Measurements from ENCODE around the gene SLC35C1.

SLC35C1 gene

DNA sequence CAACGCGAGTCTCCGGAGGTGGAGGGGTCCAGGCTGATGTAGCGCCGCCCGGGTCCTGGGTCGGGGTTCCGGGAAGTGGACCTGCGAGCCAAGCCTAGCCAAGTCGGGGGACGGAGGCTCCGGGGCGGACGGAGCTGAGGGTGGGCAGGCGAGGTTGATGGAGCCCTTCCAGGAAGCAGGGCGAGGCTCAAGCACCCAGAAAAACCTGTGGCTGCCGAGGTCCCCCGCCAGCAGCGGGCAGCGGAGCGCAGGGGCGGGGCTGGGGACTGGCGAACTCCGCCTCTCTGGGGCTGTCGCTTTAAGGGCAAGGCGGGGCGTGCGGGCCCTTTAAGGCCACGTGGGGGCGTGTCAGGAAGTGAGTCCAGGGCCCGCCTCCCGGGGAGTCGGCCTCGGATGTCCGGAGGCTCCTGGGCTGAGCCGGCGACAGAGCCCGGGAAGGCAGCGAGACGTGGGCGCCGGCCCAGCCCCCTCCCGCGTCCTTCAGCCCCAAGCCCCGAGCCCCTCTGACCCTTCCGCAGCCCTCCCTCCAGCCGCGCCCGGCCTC lies at the start of gene SLC35C1:
SLC35C1 (plus strand) TSS at position 389 of the 544 bp plus-strand sequence. CDS start 653 bp downstream, outside the sequence.
- peak; percentile 96 for DNase-seq

DNA sequence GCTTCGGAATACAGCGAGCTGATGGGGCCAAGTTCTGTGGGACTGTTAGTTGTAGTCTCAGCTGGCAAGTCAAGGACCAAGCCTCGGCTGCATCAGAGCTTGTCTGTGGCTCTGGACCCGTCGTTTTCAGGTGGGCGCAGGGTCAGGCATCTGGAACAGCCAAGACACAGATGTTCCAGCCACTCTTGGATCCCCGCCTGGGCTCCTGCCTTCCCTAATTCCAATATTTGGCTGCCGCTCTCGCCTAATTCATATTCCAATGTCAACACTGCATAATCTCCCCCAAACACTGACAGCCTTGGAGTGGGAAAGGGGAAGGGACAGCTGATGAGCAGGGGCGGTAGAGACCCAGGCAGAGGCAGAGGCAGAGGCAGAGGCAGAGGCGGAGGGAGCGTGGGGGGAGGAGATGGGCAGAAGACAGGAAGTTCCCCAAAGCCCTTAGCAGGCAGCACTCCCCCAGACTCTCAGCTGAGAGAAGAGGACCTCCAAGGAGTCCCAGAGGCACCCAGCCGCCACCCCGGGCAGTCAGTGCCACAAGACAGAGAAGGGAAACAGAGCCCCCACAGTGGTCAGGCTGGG lies 49.6 kb upstream of the SLC35C1 start:
- no peak for DNase-seq

DNA sequence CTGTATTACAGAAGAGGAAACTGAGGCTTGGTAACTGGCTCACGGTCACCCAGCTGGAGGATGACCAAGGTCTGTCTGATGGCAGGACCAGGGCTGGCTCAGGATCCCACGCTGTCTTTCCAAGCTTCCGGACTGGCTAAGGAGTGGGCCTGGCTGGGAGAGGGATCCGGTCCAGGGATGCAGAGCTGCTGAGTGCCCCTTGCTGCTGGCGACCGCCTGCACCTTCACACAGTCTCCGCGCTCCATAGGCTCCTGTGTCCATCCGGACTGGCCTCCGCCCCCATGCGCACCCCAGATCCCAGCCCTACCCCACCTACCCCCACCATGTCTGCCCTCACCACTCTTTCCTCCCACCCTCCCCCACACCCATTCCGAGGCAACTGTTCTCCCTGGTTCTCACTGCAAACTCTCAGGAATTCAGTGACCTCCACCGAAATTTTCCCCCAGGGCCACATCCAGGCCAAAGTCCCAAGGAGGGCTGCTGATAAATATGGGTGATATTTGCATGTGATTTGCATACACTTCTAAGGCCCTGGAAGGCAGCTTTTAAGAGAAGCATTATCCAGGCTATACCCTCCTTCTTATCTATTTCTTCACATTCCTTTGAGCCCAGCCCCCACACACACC lies 48.5 kb upstream of the SLC35C1 start:
- no peak for DNase-seq

DNA sequence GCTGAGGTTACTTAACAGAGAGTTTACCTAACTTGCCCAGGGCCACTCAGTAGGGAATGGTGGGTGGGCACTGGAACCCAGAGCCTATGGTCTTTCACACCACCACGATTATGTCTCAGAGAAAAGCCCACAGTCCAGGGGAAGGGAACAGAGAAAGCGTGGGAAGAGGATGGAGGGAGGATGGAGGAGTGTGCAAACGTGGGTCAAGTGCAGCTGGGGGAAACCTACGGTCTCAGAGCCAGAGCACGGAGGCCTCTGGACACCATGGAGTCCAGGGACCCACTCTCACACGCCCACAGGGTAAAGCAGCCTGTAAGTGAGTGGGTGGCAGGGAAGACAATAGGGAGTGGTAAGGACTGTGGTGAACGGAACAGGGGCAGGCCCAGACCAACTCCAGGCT lies 47.3 kb upstream of the SLC35C1 start:
- no peak for DNase-seq

DNA sequence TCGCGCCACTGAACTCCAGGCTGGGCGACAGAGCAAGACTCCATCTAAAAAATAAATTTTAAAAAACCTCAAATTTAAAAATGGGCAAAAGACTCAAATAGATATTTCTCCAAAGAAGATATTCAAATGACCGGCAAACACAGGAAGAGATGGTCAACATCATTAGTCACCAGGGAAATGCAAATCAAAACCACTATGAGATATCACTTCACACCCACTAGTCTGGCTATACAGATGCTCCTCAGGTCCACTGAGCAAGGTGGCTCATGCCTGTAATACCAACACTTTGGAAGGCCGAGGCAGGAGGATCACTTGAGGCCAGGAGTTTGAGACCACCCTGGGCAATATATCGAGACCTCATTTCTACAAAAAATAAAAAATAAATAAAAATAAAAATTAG lies 43.3 kb upstream of the SLC35C1 start:
- no peak for DNase-seq

DNA sequence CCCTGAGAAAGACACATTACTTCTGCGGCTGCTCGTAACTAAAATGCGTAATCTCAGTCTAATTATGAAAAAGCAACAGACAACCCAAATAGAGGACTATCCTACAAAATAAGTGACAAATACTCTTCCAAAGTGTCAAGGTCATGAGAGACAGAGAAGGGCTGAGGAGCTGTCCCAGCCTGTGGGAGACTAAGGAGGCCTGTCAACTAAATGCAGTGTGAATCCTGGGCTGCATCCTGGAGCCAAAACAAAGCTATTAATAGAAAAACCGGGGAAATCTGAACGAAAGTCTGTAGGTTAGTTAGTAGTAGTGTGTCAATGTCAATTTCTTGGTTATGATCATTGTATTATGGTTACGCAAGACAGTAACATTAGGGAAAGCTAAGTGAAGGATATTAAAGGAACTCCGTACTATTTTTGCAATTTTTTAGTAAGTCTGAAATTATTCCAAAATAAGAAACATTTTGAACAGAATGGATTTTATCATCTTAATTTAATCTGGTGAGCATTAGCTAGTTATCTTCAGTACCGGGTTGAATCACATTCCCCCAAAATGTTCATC lies 39.8 kb upstream of the SLC35C1 start:
- no peak for DNase-seq

DNA sequence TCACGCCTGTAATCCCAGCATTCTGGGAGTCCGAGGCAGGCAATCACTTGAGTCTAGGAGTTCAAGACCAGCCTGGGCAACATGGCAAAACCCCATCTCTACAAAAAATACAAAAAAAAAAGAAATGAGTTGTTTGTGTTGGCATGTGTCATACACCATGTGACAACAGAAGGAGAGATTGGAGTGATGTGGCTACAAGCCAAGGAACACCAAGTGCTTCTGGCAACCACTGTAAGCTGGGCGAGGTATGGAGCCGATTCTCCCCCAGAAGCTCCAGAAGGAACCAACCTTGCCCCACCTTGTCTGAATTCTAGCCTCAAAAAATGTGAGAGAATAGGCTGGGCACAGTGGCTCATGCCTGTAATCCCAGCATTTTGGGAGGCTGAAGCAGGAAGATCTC lies 39.1 kb upstream of the SLC35C1 start:
- no peak for DNase-seq

DNA sequence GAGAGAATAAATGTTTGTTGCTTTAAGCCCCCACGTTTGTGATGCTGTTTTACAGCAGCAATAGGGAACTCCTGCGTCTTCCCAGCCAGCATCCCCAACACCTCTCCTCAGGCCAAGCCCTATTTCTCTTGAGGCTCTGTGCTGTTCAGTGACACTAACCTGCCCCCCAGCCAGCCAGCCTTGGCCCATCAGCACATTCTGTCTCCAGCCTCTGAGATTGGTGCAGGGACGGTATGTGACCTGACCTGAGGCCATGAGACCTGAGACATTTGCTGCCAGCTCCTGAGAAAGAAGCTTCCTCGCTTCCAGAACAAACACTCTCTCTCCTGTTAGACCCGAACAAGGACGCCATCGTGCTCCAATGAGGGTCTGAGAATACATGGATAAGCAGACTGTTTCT lies 38.5 kb upstream of the SLC35C1 start:
- no peak for DNase-seq

DNA sequence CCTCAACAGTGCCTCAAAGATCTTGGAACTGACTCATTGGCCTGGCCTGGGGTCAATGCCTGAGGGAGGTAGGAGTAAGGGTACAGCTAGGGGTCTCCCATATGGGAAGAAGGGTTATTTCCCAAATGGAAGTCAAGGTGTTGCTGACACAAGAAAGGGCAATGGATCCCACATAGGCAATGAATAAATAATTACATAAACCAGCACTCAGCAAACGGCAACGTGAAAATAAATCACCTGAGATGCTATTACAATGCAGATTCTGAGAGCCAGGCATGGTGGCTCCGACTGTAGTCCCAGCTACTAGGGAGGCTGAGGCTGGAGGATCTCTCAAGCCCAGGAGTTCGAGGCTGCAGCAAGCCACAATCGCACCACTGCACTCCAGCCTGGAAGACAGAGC lies 36.5 kb upstream of the SLC35C1 start:
- no peak for DNase-seq

DNA sequence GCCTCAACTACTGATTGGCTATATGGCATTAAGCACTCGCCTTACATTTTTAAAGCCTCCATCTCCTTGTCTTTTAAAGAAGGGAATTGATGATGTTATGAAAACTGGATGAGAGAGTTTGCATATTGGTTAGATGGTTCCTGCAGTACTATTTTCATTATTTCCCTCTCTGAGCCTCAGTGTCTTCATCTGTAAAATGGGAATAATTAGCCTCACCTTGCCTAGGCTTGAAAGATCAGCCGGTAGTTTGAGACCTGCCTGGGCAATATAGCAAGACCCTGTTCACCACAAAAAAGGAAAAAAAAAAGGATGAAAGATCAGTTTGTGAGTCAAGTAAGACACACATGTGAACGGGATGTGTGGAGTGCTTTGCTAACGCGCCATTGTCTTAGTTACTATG lies 35.0 kb upstream of the SLC35C1 start:
- no peak for DNase-seq

DNA sequence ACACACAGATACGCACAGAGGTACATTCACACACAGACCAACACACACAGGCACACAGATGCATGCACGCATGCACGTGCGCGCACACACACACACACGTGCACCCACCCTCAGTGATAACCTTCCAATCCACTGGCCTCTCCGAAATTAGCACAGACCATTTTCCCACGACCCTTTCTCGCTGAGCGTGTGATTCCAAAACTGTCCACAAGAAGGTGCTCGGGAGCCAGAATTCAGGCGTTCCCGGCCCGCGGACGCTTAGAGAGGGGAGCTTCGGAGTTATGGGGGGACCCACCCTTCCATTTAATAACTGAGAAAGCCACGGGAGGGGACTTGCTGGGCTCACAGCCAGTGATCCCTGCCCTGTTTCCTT lies 33.8 kb upstream of the SLC35C1 start:
- peak; percentile 51 for DNase-seq

DNA sequence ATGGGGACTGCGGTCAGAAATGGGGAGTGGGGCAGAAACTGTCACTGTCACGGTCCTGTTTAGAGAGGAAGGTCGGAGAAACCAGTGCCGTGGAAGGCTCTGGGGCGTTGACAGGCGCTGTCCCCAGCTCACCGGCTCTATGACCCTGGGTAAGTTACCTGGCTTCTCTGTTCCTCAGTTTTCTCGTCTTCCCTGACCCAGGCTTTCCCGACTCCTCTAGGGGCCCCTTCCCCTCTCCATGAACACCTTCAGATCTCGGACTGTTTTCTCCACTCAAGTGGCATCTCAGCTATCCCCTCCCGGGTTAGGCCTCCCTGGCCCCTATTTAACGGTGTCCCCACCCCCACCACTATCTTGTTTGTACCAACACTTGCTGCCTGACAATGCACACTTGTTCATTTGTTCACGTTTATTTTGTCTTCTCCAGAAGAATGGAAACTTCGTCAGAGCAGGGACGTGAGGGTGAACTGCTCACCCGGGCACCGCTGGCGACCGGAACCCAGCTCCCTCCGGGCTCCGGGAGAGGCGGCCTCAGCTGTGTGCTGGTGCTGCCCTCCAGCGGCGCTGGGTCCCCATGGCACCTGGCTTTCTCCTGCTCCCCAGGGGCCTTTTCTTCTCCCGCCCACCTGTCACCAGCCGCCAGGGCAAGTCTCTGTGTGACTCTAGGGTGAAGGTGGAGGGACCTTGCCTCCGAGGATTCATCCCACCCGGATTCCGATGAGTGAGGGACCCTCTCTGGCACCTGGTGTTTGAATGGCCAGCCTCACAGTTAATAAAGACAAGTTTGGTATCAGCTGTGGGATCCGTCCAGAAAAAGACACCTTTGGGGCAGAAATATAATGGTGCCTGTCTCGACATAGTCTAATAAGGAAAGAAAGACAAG lies 33.1 kb upstream of the SLC35C1 start:
- peak; percentile 75 for DNase-seq

DNA sequence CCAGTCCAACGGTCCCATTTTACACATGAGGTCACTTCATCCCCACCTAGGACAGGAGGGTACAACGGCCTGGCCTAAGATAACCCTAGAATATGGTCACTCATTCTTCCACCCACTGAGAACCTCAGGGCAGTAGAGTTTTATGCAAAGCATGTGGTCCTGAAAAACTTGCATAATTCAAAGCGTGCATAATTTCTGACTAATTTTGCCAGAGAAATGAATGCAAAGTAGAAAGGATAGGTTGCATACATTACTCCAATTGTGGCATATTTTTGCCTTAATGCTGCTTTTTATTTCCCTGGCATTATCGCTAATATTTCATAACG lies 32.5 kb upstream of the SLC35C1 start:
- no peak for DNase-seq

DNA sequence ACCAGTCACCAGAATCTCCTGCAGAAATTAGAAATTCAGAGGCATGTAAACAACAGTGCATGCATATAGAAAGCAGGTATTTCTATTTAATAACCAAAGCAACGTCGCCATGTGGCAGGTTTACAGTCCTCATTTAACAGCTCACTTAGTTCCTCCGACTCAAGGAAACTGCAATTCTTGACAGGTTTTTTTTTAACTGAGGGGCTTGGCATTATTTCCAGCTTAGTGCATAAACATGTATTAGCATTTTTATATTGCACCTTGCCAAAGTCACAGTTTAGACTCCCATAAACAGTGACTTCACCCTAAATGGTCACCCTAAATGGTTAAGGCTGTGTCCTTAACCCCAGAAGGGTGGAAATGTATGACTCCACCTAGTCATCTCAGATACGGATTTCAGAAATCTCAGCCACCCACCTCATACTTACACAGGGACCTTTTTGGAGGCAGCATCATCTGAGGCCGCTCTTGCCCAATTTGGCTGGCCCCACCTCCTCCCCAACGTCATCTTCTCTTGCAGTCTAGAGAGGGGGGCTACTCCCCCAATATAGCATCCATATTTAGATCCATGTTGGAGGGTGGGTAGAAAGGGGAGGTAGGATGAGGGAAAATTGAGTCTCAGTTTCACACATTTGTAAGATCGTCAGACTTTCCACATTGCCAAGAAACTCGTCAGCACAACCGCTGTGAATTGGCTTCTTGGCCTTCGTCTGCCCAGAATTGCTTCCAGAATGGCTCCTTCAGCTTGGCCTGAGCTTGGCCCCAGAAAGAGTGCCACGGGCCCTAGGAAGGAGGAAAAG lies 31.8 kb upstream of the SLC35C1 start:
- DNase-seq: no peak

DNA sequence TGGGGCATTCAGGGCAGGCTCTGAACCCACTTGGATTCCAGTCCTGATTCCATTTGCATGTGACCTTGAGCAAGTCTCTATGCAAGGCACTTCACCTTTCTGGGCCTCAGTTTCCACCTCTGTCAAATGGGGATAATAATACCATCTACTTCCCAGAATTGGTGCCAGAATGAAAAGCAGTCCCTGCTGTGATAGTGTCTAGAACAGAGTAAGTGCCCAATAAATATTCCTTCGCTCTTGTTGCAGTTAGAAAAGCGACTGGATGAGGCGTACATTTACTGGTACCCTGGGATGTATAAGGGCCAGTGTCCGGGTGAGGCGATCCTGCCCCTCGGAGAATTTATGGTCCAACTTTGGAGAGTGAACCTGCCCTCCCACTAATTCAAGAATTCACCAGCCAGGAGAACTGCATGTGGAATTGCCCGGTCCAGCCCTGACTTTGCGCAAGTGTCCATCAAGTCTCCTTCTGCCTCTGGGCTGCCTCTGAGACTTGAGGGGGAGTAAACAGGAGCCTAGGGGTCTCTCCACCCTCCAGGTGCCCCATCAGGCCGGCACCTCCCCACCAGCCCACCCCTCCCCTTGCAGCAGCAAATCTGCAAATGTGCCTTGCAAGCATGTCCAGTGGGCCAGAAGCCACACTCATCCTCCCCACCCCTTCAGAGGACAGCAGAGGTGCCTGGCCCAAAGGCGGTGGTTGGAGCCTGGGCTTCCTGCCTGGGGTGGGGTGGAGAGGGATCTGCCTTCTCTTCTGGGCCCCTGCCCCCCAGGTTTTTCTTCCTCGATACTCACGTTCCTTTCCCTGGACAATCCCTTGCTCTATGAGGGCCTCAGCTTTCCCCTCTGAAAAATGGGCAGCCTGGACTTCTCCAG lies 30.9 kb upstream of the SLC35C1 start:
- DNase-seq: no peak

DNA sequence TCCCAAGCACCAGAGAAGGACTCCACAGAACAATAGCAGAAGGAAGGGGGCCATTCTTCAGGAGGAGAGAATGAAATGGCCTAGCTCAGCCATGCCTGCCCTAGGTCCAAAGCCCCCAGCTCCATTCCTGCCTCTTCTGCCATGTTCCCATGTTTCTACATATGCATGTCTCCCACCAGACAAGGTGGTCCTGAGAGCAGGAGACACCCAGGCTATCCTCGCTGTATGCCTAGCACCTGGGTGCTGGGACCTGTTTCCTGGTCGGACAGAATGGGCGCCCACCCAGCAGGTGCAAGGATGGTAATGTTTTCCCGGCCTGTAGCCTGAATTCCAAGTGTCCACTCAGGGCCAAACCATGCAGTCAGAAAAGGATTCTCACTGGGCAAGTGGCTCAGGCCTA lies 30.2 kb upstream of the SLC35C1 start:
- no peak for DNase-seq

DNA sequence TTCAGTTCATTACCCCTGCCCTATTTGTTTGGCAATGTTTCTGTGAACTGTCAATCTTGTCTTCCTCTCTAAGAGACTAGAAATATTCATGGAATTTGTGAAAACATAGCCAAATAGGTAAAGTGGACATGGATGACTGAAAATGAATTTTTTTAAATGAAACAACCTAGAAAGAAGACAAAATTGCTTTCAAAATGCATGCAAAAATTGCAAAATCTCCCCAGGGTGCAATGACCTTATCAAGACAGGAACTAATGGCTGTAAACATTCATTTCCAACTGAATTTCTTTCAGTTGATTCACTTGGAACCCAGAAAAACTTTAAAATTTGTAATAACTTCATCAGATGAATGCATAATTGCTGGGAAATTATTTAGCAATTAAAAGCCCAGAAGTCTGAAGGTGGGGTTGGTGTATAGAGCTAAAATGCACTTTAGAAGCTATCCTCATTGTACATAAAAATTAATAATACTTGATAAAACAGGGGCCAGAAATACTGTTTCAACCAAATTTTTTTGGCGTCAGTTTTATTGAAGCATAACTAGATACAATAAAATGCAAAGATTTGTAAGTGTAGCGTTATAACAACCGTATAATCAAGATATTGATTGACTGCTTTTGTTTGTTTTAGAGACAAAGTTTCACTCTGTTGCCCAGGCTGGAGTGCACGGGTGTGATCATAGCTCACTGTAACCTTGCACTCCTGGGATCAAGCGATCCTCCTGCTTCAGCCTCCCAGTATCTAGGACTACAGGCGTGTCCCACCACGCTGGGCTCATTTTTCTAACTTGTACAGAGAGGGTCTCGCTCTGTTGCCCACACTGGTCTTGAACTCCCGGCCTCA lies 27.6 kb upstream of the SLC35C1 start:
- no peak for DNase-seq

DNA sequence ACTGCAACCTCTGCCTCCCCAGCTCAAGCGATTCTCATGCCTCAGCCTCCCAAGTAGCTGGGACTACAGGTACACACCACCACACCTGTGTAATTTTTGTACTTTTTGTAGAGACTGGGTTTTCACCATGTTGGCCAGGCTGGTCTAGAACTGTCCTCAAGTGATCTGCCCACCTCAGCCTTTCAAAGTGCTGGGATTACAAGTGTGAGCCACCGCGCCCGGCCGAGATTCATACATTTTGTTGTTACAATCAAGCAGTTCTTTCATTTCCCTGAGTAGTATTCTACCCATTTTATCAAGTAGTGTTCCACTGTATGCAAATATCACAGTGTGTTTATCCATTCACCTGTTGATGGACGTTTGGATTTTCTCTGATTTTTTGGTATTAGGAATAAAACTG lies 26.6 kb upstream of the SLC35C1 start:
- no peak for DNase-seq

DNA sequence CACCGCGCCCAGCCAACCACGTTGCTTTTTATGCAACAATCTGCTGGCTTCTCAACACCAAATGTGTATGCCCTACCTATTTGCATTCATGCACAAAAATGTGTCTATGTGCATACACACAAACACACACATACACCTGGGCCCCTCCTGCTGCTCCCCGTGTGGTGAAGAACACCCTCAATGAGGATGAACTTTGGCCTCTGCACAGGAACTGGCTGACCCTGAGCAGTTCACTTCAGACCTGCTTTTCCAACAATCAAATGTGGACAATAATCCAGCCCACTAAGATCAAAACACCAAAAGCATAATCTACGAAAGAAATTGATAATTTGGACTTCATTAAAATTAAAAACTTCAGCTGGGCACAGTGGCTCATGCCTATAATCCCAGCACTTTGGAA lies 25.3 kb upstream of the SLC35C1 start:
- DNase-seq: no peak

DNA sequence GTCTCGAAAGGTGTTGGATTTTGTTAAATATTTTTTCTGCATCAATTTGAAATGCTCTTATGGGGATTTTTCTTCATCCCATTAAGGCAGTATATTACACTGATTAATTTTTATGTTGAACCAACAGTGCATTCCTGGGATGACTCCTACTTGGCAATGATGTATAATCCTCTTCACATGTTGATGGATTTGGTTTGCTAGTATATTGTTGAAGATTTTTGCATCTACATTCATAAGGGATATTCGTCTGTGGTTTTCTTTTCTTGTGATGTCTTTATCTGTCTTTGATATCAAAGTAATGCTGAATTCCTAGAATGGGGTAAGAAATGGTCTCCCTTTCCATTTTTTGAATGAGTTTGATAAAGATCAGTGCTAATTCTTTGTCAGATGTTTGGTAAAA lies 18.7 kb upstream of the SLC35C1 start:
- no peak for DNase-seq

DNA sequence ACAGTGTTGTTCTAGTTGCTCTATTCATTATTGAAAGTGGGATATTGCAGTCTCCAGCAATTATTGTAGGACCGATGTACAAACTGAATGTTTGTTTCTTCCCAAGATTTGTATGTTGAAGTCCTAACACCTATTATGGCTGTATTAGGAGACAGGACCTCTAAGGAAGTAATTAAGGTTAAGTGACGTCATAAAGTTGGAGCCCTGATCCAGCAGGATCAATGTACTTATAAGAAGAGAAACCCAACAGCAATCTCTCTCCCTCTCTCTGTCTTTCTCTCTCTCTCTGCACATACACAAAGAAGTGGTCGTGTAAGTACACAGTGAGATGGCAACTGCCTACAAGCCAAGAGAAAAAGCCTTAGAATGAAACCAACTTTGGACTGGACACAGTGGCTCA lies 16.1 kb upstream of the SLC35C1 start:
- DNase-seq: no peak
